ENCODE measurements around the gene YTHDF1. TPM values are rescaled to one million over a fixed set of nuclear protein-coding genes. Genes with fewer than 3 reads are reported as not detected.
"Not testable (repeated sequence)": the region's sequence is repeated elsewhere in the genome, so short reads cannot be mapped to it uniquely, and the experiment has no call there.

The YTHDF1 gene
- total RNA-seq, 2 donors from 2014 or later, result 25.2 to 25.7 TPM

DNA sequence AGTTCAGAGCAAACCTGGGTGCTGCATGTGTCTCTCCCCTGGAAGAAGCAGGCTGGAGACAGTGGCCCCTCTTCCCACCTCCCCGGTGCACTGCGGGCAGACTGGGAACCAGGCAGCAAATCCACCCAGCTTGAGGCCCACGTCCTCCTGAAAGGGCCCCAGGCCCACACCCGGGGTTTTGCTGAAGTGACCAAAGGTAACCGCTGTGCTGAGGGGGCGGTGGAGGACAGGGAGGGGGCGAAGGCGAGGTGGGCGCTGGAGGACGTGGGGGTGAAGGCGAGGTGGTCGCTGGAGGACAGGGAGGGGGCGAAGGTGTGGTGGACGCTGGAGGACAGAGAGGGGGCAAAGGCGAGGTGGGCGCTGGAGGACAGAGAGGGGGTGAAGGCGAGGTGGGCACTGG, 18.0 kb upstream of the YTHDF1 start:
- no peak for DNase-seq (ENCODE audit: low spot score)
- intact Hi-C loops (cut with DNase I), result loop anchor here in 1 of 2 donors (10.0 kb wide), 1 partner anchor 179 kb away; no protein-coding TSS in a partner anchor

DNA sequence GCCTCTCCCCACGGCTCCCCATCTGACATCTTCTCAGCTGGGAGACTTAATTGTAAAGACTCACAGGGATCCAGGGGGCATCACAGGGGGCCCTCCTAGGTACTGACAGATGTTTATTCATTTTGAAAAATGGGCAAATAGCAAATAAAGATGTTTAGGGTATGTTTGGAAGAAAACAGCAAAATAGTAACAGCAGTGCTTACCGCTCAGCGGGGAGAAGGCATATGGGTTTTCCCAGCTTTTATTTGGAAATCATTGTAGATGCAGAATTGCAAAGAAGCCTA, 17.1 kb upstream of the YTHDF1 start:
- intact Hi-C loops (cut with DNase I), result loop anchor here in 1 of 2 donors (10.0 kb wide), 1 partner anchor 178 kb away; no protein-coding TSS in a partner anchor
- DNase-seq (ENCODE audit: low spot score), result no peak

DNA sequence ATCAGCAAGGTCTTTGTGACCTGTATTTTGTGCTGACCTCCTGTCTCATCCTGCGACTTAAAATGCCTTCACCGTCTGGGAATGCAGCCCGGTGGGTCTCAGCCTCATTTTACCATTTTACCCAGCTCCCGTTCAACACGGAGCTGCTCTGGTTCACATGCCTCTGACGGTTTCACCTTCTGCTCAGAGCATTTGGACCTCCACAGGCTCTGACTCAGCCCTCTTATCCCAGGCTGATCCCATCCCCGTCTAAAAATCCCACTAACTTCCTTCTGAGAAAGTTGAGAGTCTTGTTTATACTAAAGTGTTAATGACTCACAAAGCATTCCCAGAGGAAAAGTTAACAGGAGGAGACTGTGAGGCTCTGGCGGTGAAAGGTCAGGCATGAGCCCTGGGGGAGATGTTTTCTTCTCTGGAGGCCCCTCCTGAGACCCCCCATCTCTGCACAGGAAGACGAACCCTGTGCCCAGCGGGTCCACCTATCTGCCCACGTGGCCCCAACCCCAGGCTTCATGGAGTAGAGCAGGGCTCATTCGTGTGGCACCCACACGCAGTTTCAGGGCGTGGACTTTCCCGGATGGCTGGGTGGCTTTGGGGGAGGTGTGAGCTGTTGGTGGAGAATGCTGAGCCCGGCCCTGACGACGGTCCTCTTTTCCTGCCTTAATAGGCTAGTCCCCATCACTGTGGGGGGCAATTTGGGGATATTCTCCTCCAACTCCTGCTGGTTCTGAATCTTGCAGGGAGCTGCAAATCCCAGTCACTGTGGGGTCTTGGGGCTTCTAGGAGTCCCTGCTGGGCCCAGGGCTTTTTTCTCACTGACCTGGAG, 16.5 kb upstream of the YTHDF1 start:
- DNase-seq (ENCODE audit: low spot score), result no peak
- intact Hi-C loops (cut with DNase I), result loop anchor here in 1 of 2 donors (10.0 kb wide), 1 partner anchor 178 kb away; no protein-coding TSS in a partner anchor

DNA sequence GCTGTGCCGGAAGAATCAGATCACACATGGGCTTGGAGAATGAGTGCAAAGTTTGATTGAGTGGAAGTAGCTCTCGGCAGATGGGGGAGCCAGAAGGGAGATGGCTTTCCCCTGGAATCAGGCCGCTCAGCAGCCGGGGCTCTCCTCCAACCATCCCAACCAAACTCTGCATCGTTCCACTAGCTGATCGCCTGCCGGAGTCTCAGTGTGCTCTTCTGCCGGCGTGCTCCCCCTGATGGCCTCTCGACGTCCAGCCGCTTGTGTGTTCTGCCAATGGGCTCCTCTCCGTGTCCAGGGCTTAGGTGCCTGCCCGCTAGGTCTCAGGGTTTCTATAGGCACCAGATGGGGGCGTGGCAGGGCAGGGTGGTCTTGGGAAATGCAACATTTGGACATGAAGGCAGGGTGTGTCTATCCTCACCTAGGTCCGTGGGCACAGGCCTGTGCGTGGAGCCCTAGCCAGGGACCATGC, 14.9 kb upstream of the YTHDF1 start:
- DNase-seq (ENCODE audit: low spot score), result peak; percentile 90
- intact Hi-C loops (cut with DNase I), result loop anchor here in 1 of 2 donors (10.0 kb wide), 1 partner anchor 176 kb away; no protein-coding TSS in a partner anchor

DNA sequence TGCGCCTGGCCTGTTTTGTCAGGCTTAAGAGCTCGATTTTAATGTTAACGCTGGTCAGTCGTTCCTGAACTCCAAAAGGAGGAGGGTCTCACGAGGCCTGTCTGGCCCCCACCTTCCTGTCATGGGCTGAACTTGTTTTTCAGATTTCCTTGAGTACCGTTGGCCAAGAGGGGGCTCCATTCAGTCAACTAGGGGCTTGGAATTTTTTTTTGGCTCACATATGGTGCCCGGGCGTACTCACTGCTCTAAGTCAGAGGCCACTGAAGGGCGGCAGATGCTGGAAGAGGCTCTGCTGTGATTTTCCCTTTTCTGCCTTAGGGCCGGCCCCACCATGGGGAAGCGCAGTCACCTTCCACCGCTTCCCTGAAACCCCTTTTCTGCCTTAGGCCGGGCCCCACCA, 12.9 kb upstream of the YTHDF1 start:
- no peak for DNase-seq (ENCODE audit: low spot score)
- intact Hi-C loops (cut with DNase I), result no loop called here

DNA sequence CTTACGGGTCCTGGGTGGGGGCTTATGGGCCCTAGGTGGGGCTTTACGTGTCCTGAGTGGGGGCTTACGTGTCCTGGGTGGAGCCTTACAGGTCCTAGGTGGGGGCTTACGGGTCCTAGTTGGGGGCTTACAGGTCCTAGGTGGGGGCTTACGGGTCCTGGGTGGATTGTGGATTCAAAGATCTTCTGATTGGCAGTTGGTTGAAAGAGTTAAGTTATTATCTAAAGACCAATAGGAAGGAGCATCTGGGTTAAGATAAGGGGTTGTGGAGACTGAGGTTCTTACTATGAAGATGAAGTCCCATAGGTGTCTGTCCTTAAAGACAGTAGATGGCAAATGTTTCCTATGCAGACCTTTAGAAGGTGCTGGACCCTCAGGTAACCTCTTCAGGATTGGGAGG, 11.3 kb upstream of the YTHDF1 start:
- intact Hi-C loops (cut with DNase I), result no loop called here
- no peak for DNase-seq (ENCODE audit: low spot score)

DNA sequence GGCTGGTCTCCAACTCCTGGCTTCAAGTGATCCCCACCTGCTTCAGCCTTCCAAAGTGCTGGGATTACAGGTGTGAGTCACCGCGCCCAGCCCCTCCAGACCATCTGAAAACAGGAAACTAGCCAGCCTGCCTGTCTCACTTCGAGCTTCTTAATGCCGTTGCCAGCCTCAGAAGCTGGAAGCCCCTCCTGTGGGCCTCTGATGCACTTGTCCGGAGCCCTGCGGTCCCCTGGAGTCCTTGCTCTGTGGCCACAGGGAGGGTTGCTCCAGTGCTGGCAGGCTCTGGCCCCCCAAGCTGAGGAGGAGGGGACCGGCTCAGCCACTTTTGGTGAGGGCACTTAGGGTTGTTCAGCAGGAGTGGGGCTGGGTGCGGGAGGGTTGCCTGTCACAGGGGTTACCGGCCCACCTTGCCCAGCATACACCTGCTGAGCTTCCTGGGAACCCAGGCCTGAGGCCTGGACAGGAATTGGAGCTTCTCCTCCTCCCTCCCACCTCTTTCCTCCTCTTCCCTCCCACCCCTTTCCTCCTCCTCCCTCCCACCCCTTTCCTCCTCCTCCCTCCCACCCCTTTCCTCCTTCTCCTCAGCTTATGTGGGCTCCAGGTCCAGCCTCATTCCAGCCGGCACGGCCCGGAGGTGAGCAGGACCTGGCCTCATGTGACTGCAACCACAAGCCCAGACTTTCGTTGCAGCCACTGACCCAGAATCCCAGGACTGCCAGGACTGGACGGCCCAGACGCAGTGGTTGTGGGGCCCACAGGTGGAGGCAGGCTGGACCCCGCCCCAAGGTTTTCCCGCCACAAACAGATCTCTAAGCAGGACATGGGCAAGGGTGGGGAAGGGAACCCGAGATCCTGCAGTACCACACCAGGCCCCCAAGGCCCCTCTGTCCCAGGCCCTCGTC, 10.4 kb upstream of the YTHDF1 start:
- DNase-seq (ENCODE audit: low spot score), result no peak
- intact Hi-C loops (cut with DNase I), result no loop called here

DNA sequence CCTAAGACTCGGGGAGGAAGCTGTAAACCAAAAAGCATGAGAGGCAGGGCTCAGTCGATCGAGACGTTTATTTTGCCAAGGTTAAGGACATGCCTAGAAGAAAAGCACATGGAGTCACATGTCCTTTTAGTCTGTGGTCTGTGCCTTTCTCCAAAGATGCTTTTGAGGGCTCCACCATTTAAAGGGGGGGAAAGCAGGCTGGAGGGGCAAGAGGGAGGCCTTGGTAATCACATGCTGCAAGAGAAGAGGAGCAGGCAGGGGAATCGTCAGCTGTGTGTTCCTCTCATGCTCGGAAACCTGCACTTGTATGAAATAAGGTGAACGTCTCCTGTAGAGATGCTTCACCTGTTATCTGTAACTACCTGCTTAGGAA, 9.1 kb upstream of the YTHDF1 start:
- intact Hi-C loops (cut with DNase I), result no loop called here

DNA sequence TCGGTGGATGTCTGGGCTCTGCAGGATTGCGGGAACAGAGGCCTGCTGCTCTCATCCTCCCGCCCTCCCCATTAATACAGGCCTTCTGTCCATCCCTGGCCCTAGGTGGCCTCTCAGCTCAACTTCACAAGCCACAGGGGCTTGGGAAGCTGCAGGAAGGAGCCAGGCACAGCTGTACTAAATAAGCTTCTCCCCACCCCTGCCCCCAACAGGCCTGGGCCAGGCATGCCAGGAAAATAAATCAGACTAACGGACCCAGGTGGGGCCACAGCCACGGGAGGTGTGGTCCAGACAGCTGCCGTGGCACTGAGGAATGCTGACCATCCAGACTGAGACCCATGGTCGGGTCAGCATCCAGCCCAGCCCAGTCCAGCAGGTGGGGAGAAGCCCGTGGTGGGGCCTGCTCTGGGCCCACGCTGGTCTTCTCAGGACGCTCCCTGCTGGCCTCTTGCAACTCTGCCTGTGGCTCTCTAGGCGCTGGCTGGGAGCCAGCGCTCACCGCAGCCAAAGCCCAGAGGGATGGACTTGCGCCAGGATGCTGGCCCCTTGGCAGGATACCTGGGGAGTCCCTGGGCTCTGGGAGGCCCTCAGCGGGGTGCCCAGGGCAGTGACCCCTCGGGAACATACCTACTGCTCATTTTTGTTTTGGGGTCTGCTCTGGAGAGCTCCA, 8.6 kb upstream of the YTHDF1 start:
- intact Hi-C loops (cut with DNase I), result no loop called here
- no peak for DNase-seq (ENCODE audit: low spot score)

More for the DNA sequence above, 9.1 kb upstream of the YTHDF1 start:
- no peak for DNase-seq (ENCODE audit: low spot score)

DNA sequence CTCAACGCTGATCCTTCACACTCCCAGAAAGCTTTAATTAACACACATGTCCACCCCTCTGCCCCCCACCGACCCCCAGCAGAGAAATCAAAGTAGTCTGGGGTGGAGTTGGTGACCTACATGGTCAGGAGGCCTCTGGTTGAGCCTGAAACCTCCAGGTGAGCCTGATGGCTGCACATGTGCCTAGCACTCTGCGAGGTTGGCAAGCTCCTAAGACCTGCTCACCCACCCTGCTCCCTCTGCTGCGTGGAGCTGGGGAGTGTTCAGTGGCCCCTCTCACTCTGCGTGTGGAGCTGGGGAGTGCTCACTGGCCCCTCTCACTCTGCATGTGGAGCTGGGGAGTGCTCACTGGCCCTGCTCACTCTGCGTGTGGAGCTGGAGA, 7.9 kb upstream of the YTHDF1 start:
- no peak for DNase-seq (ENCODE audit: low spot score)
- intact Hi-C loops (cut with DNase I), result no loop called here

DNA sequence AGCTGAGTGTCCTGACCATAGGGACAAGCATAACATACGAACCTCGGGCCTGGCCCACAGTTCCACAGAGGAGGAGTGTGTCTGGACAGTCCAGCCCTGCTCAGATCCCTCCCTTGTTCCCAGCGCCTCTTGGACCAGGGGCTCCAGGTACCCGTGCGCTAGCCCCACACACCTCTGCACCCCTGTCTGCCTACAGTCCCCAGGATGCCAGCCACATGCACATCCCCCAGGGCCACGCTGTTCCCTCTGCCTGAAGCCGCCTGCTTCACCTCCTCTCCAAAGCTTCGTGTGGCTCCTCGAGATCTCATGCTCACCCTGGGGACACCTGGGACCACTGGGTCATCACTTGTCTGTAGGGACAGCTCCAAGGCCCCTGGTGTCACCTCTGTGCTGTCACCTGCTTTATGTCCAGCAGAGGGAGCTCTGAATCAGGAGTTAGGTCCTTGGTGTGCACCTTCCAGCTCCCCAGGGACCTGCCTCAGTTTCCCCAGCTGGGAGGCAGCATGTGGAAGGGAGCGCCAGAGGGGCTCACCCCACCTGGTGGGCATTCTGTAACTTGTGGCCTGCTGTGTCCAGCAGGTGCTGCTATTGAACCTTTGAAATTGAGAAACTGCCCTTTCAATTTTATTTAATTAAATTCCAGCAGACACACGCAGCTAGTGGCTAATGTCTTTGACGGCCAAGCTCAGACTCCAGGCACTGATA, 7.3 kb upstream of the YTHDF1 start:
- no peak for DNase-seq (ENCODE audit: low spot score)
- intact Hi-C loops (cut with DNase I), result no loop called here

DNA sequence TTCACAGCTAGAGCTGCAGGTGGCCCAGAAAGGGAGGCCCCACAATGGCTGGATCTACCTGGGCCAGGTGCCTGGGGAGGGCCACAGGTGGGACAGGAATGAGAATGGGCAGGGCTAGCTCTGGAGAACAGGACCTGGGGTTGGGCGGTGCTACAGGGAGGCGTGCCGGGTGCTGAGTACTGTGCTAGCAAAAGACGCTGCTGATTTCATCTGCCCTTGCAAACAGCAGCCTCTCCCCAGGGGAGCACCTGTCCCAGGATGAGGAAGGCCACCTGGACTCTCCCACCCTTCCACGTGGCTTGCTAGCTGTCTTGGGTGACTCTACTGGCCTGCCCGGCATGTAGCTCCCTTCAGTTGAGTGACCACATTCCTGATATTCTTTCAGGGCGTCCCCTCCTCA, 6.6 kb upstream of the YTHDF1 start:
- DNase-seq (ENCODE audit: low spot score), result no peak
- intact Hi-C loops (cut with DNase I), result no loop called here

DNA sequence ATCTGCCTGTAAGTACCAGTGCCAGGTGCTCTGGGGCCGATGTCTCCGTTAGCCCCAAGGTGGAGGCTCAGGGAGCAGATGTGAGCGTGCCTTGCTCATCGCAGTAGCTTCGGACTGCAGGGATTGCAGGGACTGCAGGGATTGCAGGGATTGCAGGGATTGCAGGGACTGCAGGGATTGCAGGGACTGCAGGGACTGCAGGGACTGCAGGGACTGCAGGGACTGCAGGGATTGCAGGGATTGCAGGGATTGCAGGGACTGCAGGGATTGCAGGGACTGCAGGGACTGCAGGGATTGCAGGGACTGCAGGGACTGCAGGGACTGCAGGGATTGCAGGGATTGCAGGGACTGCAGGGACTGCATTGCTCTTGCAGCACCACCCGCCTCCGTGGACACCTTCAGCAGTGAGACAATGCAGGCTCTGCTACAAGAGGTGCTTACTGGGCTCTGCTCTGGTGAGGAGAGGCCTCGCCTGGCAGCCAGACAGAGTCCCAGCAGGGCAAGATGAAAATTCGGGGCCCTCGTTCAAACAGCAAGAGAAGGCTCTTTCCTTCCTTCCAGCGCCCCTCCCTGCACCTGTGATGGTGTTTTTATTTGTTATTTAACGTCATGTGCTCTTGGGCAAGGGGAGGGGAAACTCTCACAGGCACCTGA, 5.6 kb upstream of the YTHDF1 start:
- DNase-seq (ENCODE audit: low spot score); intact Hi-C loops (cut with DNase I): not testable (repeated sequence)

DNA sequence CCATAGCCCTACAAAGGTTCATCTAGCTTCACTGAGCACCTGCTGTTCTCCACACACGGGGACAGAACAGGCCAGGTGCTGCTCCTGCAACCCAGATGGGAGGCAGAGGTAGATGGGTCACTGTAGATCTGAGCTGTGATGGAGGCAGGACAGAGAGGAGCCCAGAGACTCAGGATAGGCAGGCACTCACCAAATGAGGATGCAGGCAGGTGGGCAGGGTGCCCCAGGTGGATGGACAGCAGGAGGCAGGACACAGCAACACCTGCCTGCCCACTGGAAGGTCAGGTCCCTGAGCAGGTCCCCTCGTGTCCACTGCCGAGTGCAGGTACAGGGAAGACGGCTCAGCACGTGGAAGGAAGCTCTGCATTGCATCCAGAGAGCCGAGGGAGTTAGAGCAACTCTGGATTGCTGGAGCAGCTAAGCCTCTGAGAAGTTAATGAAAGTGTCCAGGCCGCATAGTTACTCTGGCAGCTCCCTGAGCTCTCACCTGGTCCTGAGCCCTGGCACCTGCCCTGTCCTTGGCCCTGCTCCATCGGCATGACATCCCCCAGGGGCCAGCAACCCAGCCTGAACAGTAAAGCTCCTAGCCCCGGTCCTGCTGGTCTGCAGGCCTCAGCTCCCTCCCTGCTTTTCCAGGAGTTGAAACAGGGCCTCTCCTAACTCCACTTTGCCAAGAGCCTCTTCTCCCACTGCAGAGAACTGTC, 4.9 kb upstream of the YTHDF1 start:
- no peak for DNase-seq (ENCODE audit: low spot score)
- intact Hi-C loops (cut with DNase I), result no loop called here

DNA sequence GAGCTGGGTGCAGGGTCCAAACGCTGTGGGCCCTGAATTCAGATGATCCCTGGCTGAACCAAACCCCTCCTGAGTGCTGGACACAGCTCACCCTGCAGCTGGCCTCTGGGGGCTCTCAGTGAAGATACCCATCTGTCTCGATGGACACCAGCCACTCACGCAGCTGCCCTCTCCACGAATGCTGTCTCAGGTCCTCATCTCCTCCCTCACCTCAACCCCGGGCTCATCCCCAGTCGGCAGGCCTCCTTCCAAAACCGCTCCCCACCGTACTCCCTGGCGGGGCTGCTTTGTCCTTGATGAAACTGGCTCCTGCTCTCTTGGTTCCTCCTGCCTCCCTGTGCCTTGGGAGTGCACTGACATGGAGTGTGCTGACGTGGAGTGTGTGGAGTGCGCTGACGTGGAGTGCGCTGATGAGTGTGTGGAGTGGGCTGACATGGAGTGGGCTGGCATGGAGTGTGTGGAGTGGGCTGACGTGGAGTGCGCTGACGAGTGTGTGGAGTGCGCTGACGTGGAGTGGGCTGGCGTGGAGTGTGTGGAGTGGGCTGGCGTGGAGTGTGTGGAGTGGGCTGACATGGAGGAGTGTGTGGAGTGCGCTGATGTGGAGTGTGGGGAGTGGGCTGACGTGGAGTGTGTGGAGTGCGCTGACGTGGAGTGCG, 4.1 kb upstream of the YTHDF1 start:
- DNase-seq (ENCODE audit: low spot score), result no peak
- intact Hi-C loops (cut with DNase I), result no loop called here

DNA sequence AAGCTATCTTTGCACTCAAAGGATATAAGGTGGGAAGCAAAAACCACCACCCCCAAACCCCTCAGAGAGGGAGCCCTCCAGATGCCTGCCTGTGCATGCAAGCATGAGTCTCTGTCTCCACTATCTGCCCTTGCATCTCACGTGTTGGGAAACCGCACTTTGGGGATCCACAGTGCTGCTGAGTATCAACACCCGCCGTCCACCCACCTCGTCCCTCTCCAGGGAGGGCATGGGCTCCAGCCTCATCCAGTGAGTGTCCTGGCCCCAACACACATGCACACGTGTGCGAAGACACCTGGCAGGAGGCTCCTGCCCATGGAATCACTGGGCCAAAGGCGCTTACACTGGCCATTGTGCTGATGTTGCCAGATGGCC, 3.5 kb upstream of the YTHDF1 start:
- DNase-seq (ENCODE audit: low spot score), result no peak
- intact Hi-C loops (cut with DNase I), result no loop called here

DNA sequence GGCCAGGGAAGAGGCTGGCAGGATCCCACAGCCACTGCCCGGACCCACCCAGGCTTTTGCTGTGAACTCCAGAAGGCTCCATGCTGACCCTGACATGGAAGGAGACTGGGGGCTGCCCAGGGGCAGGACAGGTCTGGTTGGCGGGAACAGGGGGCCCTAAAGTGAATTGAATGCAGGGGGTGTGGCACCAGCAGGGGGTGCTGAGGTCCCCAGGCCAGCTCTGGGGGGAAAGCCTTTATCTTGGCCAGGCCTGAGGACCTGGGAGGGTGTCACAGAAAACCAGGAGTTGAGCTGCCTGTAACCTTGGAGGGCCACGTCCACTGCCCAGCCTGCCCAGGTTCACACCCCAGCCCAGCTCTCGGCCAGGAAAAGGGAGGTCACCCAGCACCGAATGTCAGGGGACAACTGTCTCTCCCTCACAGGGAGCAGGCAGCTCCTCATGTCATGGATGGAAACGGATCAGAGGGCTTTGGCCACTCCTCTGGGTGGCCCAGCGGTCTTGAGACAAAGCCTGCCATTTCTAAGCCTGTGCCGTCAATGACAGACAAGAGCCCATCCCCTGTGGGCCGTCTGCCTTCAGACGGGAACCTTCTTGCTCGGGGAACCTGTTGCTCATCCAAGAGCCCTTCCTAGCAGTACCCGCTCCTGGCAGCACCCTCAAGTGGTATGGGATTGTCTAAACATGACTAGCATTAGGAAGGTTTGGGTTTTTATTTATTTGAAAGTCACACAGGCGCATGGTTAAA, 2.9 kb upstream of the YTHDF1 start:
- intact Hi-C loops (cut with DNase I), result no loop called here
- no peak for DNase-seq (ENCODE audit: low spot score)
